Measurements from ENCODE around the gene SLC19A1.
A peak's percentile ranks its signal among the peaks of the same experiment; 100 is the strongest.
"Not testable (repeated sequence)": the region's sequence is repeated elsewhere in the genome, so short reads cannot be mapped to it uniquely, and the experiment has no call there.

SLC19A1 gene

DNA sequence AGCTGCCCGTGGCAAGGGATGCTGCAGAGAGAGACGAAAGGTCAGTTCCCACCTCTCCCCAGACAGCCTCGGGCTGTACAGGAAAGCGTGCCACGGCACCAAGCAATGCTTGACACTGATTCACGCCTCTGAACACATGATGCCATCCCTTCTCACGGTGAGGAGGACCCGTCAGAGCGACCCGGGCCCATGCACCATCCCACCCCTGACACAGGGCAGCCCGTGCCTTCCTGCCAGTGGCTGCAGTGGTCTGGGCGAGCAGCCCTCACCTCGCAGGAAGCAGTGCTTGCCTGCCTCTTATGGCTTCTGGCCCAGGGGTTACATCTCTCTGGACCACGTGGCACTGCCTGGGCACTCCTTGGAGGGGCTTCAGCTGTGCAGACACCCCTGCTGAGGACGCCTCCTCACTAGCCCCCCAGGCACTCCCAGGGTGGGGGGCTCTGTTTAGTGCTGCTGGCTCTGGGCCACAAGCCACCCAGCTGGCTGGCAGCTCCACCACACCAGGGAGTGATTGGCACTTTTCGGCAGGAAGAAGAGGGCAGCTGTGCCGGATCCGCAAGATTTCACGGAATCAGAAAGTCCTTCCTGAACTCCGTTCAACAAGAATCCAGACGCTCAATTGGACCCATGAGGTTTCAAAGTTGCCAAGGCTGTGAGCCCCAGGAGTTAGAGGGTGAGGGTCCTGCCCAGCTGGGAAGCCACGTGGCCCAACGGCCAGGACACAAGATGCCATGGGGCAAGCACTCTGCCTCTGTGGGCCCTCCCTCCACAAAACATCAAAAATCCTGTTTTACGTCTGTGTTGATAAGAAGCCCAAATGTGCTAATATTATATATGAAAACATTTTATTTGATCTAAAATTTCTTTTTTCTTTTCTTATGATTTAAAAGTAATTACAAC, 34.8 kb upstream of the SLC19A1 start:
- DNase-seq: no peak

DNA sequence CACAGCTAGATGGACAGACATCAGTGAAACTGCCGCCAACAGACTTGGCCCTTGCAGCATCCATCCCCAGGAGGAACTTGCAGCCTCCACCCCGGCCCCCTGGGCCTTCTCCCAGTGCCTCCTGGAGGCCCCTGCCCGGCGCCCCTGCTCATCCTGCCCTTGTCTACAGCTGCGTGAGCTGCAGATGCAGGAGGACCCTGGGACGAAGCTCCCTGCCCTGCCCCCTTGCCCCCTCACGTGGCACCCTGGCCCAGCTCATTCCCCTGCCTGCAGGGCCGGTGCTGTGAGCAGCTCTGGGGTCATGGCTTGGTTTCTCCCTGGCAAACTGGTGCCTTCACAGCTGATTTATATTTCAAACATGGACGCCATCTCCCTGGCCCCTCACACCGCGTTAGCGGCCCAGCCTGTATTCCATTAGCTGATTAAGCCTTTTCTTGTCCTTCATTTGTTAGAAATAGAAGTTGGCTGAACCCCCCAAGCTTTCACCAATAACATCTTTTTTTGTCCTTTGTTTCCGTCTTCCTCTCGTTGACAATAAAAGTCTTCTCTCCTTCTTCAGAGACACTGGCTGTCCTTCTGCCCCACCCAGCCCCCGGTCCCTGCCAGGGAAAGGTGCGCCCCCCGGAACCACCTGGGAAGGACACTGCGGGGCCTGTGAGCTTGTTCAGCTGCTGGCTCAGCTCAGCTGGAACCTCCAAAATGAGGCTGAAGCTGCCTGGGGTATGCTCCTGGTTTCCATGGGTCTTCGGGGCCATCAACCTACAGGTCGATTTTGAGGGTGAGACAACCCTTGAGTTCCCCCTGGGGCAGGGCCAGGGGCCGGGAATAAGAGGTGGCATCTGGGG, 34.0 kb upstream of the SLC19A1 start:
- no peak for DNase-seq

DNA sequence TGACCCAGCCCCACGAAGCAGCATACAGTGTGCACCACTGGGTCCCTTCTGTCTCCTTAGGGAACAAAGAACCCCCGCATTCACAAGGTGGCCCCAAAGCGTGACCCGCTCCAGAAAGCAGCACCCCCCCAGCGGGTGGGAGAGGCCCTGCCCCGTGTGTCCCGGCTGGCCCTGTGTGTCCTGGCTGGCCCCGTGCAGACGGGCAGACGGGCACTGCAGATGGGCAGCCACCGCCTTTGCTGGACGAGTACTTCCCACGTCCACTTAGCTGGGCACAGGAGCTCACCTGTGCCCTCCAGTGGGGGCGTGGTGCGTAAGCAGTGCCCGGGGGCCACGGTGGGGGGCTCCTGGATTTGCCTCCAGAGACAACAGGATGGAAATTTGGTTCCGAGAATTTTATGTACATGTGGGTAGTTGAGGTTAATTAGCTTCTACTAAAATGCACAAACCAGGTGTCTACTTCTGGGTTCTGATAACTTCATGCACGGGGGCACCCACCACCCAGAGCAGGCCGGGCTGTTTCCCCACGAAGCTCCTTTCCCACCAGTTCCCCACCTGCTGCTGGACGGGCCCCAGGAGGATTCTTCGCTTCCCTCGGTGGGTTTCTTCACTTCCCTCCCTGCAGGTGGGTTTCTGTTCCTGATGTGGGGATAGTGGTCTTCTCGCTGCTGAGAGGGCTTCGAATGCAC, 33.2 kb upstream of the SLC19A1 start:
- no peak for DNase-seq

DNA sequence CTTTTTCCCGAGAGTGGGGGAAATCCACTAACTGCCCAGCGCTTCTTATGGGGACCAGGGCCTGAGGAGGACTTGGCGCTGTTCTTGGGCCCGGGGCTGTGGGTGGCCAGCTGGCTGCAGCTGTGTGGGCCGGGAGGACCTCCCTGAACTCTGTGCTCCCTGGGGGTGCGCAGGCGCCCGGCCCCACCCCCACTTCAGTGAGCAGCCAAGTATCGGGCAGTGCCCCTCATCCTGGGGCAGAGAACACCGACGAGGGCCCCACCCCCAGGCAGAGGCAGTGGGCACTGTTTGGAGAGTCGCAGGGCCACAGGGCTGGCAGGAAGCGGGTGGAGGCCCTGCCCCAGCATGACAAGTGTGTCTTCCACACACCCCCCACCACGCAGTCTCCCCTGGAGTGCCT, 32.5 kb upstream of the SLC19A1 start:
- DNase-seq: no peak

DNA sequence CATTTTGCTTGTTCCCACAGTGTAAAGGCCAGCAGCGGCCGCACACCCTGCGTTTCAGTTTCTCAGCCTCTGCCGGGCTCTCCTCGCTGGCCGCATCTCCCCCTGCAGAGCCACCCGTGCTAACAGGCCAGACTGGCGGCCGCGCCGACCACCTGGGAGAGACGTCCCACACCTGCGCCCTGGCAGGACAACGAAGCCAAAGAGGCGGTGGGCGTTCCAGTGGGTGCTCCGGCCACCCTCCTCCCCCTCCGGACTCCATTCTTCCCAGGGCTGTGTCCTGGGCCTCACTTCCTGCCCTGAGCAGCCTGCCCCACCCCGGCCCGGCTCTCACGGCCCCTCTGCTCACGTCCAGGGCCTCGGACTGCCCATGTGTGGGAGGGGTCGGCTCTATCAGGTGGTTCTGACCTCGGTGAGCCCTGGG, 31.9 kb upstream of the SLC19A1 start:
- no peak for DNase-seq

DNA sequence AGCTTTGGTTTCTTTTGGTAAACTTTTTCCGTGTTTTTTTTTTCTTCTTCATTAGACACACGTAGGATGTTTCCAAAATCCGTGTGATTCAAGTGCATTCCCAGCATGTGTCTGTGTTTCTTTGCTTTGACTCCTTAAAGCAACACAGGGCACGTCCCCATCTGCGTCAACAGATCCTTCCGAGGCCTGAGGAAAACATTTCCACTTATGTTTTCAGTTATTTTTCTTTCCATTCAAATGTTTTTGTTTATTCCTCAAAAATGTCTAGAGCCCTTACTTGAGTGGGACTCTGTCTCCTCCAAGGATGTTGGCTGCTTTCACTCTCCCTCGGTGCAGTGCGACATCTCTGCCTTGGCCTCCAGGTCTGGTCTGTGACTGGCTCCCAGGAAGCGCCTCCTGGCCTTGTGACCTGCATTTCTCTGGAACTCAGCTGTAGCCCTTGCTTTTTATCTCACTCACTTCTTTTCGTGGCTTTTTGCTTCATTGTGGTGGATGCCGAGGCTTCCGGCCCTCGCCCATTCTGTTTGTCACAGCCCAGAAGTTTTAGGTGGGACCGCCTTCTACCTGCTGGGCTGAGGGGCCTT, 31.3 kb upstream of the SLC19A1 start:
- peak; percentile 36 for DNase-seq

DNA sequence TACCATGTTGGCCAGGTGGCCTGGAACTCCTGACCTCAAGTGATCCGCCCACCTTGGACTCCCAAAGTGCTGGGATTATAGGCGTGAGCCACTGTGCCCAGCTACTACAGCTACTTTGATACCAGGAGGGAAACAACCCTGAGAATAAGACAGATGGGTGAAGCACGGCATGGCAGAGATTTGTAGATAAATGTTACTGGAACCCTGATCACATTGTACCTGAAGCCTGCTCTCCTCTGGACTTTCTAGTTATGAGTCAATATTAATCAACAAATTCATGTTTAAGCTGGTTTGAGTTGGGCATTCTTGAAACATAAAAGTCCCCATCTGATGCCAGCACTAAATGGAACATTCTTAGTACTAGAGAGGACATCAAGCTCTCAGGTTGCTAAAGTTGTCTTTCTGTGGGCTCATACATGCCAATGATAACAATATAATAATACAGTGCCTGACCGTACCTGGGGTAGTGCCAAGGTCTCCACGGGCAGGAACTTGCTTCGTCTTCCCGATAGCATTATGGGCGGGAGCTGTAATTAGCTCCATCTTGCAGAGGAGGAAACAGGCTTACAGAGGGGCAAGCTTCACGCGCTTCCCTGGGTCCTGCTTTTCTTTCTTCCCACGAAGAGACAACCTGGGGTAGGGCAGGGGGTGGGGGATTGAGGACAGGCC, 30.7 kb upstream of the SLC19A1 start:
- no peak for DNase-seq

DNA sequence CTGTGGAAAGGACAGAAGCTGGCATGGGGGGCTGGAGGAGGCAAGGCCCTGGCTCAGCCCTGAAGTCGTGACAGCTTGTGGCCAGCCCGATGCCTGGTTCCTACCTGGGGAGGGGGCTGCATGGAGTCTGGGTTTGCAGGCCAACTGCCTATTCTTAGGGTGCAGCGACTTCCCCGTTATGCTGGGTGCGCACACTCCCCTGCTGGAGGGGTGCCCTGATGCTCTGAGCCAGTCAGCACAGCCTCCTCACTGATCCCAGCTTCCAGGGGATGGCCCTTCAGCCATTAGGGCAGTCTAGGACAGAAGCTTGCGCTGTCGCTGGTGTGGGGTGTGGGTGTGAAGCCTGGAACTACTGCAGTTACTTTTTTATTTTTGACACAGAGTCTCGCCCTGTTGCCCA, 30.0 kb upstream of the SLC19A1 start:
- no peak for DNase-seq

DNA sequence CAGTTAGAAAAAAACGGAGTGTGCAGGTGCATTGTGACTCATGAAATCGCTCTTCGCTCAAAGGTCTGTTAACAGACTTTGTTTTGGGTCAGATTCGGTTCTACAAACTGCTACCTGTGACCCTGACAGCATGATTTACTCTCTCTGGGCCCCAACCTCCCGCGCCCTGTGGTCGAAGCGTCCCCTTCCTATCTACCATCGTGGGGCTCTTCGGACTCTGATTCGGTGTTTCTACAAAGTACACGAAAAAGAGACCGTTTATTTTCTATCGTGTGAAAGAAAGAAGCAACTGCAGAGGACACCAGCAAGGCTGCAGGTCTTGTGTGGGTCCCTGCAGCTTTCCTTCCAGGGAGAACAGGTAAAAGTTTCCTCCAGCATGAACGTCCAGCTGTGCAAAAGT, 29.4 kb upstream of the SLC19A1 start:
- no peak for DNase-seq

DNA sequence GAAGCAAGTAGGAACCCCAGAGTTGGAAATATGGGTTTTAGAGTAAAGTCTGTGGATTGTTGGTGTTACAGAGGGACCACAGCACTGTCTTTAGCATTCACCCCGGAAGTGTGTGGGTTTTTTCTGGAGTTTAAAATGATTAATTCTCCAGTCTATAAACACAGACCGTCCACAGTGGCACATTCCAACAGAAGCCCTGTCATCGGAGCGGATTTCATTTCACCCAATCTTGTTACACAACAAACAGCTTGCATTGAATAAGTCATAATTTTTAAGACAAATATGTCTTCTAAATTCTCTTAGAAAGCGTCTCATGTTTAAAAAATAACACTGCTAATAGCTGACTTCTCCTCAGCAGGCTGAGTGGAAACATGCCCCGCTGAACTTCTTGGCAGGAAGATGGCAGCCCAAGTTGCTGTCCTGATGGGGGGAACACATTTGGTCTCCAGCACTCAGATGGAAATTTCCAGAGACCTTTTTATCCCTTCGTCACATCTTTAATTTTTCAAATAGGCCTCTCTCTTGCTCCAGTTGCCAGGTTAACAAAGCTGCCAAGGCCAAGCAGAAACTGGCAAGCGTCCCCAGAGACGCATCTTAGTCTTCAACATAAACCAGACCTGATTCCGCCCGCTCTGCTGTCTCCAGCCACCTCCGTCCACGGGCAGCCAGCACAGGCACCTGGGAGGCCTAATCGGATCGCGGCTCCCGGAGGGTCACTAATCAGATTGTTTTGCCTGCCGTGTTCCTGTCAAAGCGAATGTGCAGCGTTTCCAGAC, 28.8 kb upstream of the SLC19A1 start:
- DNase-seq: peak; percentile 87

DNA sequence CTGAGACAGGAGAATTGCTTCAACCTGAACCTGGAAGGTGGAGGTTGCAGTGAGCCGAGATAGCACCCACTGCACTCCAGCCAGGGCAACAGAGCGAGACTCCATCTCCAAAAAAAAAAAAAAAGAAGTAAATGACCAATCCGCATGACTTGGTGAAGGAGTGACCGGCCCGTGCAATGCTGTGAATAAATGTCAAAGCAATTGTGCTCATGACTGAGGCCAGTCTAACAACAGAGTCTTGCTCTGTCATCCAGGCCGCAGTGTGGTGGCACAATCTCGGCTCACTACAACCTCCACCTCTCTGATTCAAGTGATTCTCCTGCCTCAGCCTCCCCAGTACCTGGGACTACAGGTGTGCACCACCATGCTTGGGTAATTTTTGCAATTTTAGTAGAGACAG, 27.8 kb upstream of the SLC19A1 start:
- no peak for DNase-seq

DNA sequence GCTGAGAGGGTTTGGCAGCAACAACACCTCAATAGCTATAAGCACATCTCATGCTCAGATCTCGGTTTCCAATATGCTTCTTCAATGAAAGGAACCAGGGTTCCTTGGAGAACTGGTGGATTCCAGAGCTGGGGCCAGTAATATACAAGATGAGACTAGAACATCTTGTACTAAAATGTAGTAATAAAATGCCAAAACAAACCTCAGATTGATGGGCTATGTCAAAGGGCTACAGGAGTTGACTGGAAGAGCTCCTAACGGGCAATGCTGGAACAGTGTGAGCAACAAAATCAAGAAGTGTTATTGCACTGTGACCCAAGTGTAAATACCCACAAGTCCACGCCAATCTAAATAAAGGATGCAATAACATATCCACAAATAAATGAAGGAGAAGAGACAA, 26.1 kb upstream of the SLC19A1 start:
- no peak for DNase-seq

DNA sequence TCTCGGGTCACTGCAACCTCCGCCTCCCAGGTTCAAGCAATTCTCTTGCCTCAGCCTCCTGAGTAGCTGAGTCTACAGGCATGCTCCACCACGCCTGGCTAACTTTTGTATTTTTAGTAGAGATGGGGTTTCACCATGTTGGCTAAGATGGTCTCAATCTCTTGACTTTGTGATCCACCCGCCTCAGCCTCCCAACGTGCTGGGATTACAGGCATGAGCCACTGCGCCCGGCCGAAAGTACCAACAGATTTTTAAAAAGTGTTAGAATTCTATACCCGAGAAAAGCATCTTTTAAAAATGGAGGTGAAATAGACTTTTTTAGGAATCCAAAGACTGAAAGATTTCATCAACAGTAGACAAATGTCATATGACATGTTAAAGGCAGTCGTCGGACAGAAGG, 21.9 kb upstream of the SLC19A1 start:
- not testable (repeated sequence) for DNase-seq

DNA sequence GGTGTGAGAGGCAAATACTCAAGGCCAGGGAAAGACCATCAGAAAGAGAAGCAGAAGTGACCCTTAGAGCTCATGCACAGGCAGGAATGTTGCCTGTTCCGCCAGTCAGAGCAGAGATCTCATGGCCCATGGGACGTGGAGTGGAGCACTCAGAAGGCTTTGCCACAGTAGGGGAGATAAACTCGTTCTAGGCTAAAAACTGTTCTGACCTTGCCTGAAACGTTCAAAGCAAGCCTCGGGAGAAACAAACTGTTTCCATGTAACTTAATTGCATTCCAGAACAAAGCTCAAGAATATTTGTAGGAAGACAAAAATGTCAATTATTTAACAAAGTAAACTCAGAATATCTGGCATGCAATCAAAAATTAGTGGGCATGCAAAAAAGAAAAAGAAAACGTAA, 20.7 kb upstream of the SLC19A1 start:
- DNase-seq: peak; percentile 56

DNA sequence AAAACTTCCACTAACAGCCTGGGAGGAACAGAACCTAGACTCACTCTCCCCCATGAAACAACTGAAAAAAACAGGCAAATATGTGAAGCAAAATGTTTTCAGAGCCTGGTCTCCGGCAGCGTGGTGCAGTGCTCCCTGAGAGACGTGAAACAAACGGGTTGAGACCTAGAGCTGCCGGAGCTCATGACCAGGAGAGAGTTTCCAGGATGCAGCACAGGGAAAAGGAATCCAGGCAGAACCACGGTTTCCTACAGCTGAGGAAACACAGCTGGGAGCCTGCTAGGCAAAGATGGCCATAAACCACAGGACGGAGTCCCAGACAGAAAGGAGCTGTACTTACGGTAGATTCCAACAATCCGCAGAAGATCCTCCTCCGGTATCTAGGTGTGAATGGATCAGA, 20.2 kb upstream of the SLC19A1 start:
- DNase-seq: no peak

DNA sequence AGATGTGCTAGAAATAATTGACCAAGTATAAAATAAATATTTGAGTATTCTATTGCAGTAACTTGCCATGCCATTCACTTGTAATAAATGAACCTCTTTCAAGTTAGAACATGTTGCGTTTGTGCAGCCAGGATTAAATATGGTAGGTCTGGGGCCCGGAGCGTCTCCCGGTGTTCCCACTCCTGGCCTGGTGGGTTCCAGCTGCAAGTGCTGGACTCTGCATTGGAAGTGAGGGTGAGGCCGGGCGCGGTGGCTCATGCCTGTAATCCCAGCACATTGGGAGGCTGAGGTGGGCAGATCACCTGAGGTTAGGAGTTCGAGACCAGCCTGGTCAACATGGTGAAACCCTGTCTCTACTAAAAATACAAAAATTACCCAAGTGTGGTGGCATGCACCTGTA, 19.0 kb upstream of the SLC19A1 start:
- DNase-seq: not testable (repeated sequence)

DNA sequence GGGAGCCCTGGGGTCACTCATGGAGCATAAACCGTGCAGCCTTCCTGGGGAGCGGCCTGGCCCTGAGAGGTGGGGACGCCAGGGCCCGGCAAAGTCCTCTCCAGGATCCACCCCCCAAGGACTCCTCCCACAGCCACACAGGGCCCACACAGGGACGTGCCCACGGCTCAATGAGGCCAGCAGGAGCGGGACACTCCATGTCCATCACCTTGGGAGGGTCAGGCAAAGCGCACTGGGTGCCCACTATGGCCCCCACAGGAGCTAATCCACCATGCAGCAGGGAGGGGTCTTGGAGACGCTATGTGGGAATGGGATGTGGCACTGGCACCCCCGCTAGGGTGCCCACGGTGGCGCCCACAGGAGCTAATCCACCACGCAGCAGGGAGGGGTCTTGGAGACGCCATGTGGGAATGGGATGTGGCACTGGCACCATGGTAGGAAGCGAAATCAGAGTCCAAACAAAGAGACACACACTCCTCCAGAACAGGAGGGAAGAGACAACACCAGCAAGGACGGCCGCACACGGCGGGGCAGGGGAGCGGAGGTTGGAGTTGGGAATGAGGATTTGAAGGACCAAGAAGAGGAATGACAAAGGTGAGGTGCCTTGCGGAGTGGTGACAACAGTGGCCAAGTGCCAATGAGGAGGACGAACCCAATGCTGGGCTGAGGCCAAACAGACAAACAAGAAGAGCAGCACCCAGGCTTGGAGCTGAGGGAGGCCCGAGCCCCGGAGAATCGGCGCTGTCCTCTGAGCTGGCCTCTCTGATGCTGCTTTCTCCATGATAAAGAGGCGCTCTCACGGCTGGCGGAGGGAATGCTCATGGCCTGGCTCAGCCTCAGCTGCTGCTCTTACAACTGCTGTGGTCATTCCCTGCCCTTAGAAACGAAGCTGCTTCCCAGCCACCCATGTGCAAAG, 18.1 kb upstream of the SLC19A1 start:
- DNase-seq: no peak

DNA sequence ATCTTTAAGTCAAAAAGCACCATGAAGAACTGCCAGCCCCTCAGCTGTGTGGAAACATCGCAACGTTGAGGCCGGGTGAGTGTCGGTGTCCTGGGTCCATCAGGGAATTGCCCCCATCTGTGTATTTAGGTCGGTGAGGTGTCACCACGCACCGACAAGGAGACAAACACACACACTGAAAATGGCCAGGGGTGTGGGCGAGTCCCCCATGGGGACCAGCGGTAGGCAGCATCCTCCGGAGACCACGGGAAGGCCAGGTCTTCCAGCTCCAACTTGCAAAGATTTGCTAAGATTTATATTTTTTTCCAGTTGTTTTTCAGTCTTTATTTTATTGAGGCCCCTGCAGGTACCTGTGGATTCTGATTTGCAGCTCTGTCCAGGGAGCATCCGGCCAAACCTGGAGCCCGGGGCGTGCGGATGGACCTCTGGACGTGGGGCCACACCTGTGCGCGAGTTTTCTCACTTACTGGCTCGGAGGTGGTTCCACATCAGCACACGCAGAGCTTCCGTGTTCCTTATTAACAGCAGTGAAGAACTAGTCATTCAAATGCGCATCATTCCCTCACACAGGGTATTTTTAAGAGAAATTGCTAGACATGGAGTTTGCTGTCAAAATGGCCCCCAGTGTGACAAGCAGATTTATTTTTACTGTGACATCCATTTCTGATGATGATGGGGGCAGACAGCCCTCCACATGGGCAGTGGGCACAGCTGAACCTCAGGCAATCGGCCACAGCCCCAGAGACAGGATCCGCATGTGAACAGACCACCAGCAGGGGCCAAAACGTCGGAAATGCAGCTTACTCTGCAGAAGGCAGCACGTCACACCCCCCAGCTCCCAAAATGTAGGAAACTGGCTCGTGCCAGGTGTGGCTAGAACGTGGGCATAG, 17.2 kb upstream of the SLC19A1 start:
- DNase-seq: no peak

DNA sequence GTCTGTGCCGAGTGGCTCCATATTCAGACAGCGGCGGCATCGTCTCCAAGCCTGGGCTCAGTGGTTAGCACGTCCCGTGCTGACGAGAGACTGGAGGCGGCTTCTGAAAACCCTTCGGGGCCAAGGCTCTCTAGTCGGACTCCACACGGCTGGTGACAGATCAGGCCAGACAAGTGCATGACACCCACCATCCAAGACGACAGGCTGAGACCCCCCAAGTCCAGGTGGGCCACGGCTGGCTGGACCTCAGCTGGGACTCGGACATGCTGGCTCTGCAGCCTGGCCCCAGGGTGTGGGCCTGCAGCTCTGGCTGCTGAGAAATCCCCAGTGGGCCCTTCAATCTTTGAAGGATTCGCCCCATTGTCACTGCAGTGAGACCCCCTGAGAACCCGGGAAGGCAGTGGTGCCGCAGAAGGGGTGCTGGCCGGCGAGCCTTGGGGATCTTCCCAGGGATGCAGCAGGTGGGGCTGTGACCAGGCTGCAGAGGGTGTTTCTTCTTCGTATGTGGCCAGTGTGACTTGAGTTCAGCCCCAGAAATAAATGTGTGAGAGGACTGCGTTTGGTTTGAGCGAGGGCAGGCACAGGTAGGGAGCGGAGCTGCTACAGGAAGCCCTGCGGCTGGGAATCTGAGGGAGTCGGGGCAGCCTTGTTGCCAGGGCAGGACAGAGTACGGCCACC, 15.9 kb upstream of the SLC19A1 start:
- no peak for DNase-seq

Data from fibroblast of skin of scalp (primary cell).